H1 (cell line): ENCODE measurements around the gene F7. TPM values are rescaled to one million over a fixed set of nuclear protein-coding genes. Genes with fewer than 3 reads are reported as not detected.

ENCODE experiments used
- CBX8 ChIP-seq: fragments of 300-800, 300-1000 bp; sonication (generic); IDR thresholded peaks from 2 replicates; pipeline ENCODE4 v1.7.1; 2016; ENCODE audit warnings: low read depth, low read length, borderline replicate concordance
- RBBP5 ChIP-seq: IDR thresholded peaks from 2 replicates; pipeline ENCODE4 v1.7.1; 2012; ENCODE audit warnings: low read depth, mild to moderate bottlenecking, inconsistent platforms, low read length, moderate library complexity, borderline replicate concordance
- RXRA ChIP-seq: IDR thresholded peaks from 2 replicates; pipeline ENCODE4 v1.6.1; 2011; ENCODE audit warnings: low read depth, mild to moderate bottlenecking, low read length, moderate library complexity; ENCODE audit not compliant: insufficient read depth
- polyA plus RNA-seq, 7 experiments: library from polyadenylated mRNA; depleted of rRNA in 3 of 7; stranded (reverse) in 5 of 7; unstranded in 2 of 7; fragments of >200 nt in 5 of 7; fragments of 200-250 nt in 2 of 7; gene quantifications; 1 replicate in 5 of 7; 2 replicates in 1 of 7; 4 replicates in 1 of 7; pipeline versions ENCODE4 v1.2.1 to v1.2.3, GENCODE V29; 2011 to 2013; ENCODE audit warnings: missing spikeins in 2 of 7, mixed read lengths in 2 of 7
- total RNA-seq: library from RNA; stranded (reverse); fragmentation: NEBNext Ultra II Directional; extraction: Animal tissue kit (Norgen Biotek cat#: 25700); gene quantifications from 2 replicates; pipeline ENCODE4 v1.2.1, GENCODE V29; 2021
- TF ChIP-seq, protein P1 (sequence below): IDR thresholded peaks from 2 replicates; pipeline ENCODE4 v1.6.1; 2012; ENCODE audit warnings: inconsistent platforms

Gene F7
- total and polyA plus RNA-seq, 2 of the 8 experiments (the other 6 are each of a cell fraction or from before 2014, with no cell fraction given): 0.43 to 0.98 TPM

DNA sequence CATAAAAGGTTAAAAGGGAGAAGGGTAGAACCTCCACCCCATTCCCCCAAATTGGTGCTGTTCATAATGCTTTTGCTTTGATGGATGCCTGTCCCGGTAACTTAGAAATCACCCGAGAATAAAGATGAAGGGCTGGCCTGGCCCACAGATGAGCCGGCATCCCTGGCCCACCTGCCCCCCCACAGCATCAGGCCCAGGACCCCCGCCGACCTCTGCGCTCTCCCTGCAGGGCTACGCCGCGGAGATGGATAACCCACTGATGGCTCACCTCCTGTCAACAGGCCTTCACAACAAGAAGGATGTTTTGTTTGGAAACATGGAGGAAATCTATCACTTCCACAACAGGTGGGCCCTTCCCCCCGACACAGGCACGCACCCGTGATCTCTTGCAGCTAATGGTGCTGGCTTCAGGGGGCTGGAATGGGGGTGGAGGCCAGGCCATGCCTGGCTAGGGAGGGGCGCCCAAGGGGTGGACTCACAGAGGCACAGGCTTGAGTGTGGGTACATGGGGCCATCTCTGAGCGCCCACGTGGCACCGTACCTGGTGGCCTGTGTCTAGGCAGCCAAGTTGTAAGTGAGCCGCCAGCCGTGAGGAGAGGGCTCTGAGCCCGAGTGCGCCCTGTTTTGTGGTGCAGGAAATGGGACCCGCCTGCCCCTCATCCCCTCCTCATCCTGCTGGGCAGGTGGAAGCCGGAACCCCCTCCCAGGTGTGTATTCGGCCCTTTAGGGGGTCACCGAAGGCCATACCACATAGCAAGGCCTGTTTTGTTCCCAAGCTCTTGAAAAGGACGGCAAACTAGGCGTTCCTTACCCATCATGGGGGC, 23.2 kb upstream of the F7 start (continued):
- TF ChIP-seq, protein P1, sequence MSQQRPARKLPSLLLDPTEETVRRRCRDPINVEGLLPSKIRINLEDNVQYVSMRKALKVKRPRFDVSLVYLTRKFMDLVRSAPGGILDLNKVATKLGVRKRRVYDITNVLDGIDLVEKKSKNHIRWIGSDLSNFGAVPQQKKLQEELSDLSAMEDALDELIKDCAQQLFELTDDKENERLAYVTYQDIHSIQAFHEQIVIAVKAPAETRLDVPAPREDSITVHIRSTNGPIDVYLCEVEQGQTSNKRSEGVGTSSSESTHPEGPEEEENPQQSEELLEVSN: no peak
- TF ChIP-seq CBX8: no peak
- TF ChIP-seq RXRA: no peak
- TF ChIP-seq RBBP5: no peak
